ENCODE data around the gene ZC3H12D.
"Not testable (repeated sequence)": the region's sequence is repeated elsewhere in the genome, so short reads cannot be mapped to it uniquely, and the experiment has no call there.

Gene ZC3H12D

GRCh38 chr6:149483334-149483725, 1.5 kb downstream of the ZC3H12D start:
- DNase-seq, result peak; percentile 86 to 87

GRCh38 chr6:149482545-149483333, 2.1 kb downstream of the ZC3H12D start:
- peak; percentile 87 for DNase-seq

GRCh38 chr6:149480502-149481280, 4.1 kb downstream of the ZC3H12D start:
- no peak for DNase-seq

- no peak for DNase-seq
These were observed 6.0 kb downstream of the ZC3H12D start for GRCh38 chr6:149478631-149479314.

GRCh38 chr6:149477544-149477943, 7.3 kb downstream of the ZC3H12D start:
- no peak for DNase-seq

GRCh38 chr6:149476789-149477455, 7.9 kb downstream of the ZC3H12D start:
- no peak for DNase-seq

- DNase-seq, result no peak
These were observed 10.5 kb downstream of the ZC3H12D start for GRCh38 chr6:149474108-149474935.

- no peak for DNase-seq
These were observed 11.4 kb downstream of the ZC3H12D start for GRCh38 chr6:149473080-149474052.

GRCh38 chr6:149472241-149472640, 12.6 kb downstream of the ZC3H12D start:
- DNase-seq, result no peak

GRCh38 chr6:149471801-149472200, 13.0 kb downstream of the ZC3H12D start:
- no peak for DNase-seq

- no peak for DNase-seq
These were observed 13.9 kb downstream of the ZC3H12D start for GRCh38 chr6:149470948-149471347.

GRCh38 chr6:149468179-149468578, 16.6 kb downstream of the ZC3H12D start:
- DNase-seq, result no peak

- DNase-seq, result no peak
These were observed 17.5 kb downstream of the ZC3H12D start for GRCh38 chr6:149467265-149467664.

GRCh38 chr6:149464411-149464810, 20.4 kb downstream of the ZC3H12D start:
- DNase-seq, result no peak

- DNase-seq, result no peak
These were observed 21.0 kb downstream of the ZC3H12D start for GRCh38 chr6:149463781-149464180.

GRCh38 chr6:149462712-149463111, 22.1 kb downstream of the ZC3H12D start:
- DNase-seq, result not testable (repeated sequence)

GRCh38 chr6:149461670-149462069, 23.1 kb downstream of the ZC3H12D start:
- DNase-seq, result no peak

GRCh38 chr6:149460249-149460648, 24.6 kb downstream of the ZC3H12D start:
- DNase-seq, result not testable (repeated sequence)

- DNase-seq, result no peak
These were observed 25.1 kb downstream of the ZC3H12D start for GRCh38 chr6:149459761-149460160.

GRCh38 chr6:149458806-149459205, 26.0 kb downstream of the ZC3H12D start:
- DNase-seq, result no peak

GRCh38 chr6:149458196-149458595, 26.6 kb downstream of the ZC3H12D start:
- DNase-seq, result no peak

Data from AML-193 (cell line).